KOPT-K1 (cell line): ENCODE results near the gene GK.
A peak's percentile ranks its signal among the peaks of the same experiment; 100 is the strongest.
"Not testable (repeated sequence)": the region's sequence is repeated elsewhere in the genome, so short reads cannot be mapped to it uniquely, and the experiment has no call there.

ENCODE experiments used
- H3K27ac ChIP-seq: fragments of 200-600 bp; sonication (generic); 2 replicates; pipeline ENCODE4 v1.5.1; 2016; ENCODE audit warnings: antibody characterized with exemption, mild to moderate bottlenecking, low read depth, low read length; ENCODE audit not compliant: poor library complexity, severe bottlenecking
- H3K36me3 ChIP-seq: fragments of 200-600 bp; sonication (generic); 2 replicates; pipeline ENCODE4 v1.5.1; 2017; ENCODE audit warnings: antibody characterized with exemption, mild to moderate bottlenecking, low read length, moderate library complexity; ENCODE audit not compliant: insufficient read depth
- H3K9me3 ChIP-seq: fragments of 200-600 bp; sonication (generic); 2 replicates; pipeline ENCODE4 v1.5.1; 2017; ENCODE audit warnings: antibody characterized with exemption, low read length, mild to moderate bottlenecking; ENCODE audit not compliant: insufficient read depth, poor library complexity, severe bottlenecking

The GK gene

DNA sequence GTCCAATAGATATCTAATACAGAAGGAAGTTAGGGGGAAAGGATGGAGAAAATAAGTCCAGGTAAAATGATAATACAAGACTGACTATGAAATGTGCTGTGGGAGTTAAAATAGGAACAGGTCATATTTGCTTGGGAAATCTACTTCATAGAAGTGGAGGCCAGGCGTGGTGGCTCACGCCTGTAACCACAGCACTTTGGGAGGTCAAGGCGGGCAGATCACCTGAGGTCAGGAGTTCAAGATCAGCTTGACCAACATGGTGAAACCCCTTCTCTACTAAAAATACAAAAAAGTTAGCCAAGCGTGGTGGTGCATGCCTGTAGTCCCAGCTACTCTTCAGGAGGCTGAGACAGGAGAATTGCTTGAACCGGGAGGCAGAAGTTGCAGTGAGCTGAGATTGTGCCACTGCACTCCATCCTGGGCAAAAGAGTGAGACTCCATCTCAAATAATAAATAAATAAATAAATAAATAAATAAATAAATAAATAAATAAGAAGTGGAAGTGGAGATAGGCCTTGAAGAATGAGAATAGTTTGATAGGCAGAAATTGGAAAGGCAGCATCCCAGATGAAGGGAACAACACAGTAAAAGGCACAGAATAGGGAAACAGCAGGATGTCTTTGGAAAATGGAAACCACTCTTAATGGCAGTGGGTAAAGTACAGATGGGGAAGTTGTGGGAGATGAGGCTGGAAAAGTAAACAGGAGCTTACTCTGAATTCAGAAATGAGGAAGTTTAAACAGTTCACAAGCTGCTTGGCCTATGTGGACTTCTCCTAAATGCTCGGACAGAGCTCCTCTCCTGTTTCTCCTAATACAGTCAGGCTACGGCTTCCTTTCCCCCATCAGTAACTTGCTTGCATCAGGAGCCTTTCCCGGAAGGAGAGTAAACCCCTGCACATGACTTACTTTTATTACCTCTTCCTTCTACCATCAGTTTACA is 15.1 kb upstream of the GK start:
- Histone ChIP-seq H3K27ac (no peak overlapping the region), H3K36me3 (no peaks in the 10 kb centered on the region), H3K9me3 (no peaks in the 10 kb centered on the region)

DNA sequence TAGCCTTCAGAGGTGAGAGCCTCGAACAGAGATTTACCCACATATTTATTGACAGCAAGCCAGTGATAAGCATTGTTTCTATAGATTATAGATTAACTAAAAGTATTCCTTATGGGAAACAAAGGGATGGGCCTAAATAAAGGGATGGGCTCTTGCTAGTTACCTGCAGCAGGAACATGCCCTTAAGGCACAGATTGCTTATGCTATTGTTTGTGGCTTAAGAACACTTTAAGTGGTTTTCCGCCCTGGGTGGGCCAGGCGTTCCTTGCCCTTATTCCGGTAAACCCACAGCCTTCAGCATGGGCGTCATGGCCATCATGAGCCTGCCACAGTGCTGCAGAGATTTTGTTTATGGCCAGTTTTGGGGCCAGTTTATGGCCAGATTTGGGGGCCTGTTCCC is 13.5 kb upstream of the GK start:
- H3K36me3 ChIP-seq, H3K27ac ChIP-seq, H3K9me3 ChIP-seq: not testable (repeated sequence)

DNA sequence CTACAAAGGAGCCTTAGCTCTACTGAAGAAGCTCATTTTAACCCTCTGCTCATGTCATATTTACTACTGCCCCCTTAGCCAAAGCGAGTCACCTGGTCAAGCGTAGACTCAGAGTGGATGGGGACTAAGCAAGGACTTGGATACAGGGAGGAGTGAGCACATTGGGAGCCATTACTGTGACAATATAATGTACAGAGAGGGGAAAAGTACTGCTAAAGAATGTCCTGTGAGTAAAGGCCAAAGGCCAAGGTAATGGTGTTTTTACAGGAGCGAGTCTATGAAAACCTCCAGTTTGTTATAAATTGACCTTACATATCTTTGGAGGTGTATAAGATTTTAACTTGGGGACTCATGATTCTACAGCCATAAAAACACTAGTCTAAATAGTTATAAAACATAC is 10.6 kb upstream of the GK start:
- Histone ChIP-seq H3K27ac (no peak overlapping the region), H3K9me3 (no peaks in the 10 kb centered on the region), H3K36me3 (no peaks in the 10 kb centered on the region)

DNA sequence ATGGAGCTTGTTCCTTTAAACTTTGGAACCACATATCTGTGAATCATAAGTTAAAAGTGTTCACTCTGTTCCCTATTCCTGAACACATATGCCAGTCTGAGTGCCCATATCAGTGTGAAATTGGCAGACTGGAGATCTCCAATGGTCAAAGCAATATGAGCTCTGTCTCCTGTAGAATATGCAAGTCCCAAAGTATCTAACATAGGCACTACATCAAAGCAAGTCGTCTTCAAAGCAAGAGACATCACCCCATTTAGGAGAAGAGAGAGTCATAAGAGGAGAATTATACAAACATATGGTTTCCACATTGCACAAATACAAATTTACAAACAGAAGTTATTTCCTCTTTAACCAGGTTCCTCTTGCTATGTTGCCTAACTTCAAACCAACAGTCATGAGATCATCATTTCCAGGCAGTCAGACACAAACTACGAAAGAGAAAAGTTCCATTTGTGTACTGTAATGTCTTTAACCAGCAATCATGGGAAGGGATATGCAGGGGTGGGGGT is 9.9 kb upstream of the GK start:
- no peaks in the 10 kb centered on the region for H3K36me3 ChIP-seq
- H3K9me3 ChIP-seq, result no peaks in the 10 kb centered on the region
- no peak overlapping the region for H3K27ac ChIP-seq

DNA sequence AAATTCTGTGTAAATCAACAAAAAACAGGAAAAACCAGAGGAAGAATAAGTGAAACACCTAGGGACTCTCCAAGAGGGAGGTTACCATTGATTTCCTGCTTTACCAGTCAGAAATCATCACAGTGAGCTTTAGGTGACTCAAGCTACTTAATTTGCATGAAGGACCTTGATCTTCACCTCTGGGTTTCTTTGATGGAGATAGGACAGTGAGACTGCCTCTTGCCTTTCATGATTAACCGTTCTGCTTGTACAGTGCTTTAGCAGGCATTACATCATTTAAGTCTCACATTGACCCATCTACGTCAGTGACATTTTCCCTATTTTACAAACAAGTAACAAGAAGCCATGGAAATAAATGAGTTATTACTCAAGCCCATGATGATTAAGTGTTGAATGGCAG is 3.4 kb upstream of the GK start:
- Histone ChIP-seq H3K36me3 (no peaks in the 10 kb centered on the region), H3K27ac (no peak overlapping the region), H3K9me3 (no peaks in the 10 kb centered on the region)

DNA sequence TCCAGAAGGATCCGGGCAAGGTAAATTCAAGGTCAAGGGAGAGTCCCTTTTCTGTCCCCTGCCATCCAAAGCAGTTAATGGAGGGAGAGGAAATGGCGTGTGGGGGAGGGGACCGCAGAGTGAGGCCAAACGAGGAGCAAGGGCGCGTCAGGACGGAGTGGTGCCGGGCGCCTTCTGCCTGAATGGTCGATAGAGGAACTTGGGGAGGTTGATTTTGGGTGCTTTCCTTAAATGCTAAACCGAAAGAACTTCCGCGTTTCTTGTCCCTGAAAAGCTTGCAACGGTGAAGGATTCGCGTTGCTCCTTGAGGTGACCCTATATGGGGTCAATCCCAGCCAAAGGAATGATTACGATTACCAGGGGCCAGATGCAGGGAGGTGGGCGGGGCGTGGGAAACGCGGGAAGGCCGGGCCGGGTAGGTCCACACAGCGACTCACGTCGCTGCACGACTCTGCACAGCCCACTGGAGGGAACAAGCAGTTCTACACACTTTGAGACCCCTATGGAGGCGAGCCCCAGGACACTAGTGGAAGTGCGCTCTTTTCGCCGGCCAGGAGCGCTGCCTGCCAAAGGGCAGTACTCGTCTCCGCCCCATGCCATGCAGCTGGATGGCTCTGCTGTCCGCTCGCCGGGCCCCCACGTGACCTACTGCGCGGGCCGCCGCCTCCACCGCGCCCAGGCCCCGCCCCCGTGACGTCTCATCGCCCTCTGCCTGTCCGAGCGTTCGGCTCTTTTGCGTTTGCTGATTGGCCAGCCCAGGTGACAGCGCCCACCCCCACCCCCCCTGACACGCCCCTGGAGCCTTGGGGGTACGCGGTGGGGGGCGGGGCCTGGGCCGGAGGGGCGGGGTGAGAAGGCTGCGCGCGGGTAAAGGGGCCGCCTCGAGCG is 452 bp upstream of the GK start:
- H3K9me3 ChIP-seq, result no peaks in the 10 kb centered on the region
- H3K36me3 ChIP-seq, result no peaks in the 10 kb centered on the region
- H3K27ac ChIP-seq, result peak overlapping the region; percentile 88

DNA sequence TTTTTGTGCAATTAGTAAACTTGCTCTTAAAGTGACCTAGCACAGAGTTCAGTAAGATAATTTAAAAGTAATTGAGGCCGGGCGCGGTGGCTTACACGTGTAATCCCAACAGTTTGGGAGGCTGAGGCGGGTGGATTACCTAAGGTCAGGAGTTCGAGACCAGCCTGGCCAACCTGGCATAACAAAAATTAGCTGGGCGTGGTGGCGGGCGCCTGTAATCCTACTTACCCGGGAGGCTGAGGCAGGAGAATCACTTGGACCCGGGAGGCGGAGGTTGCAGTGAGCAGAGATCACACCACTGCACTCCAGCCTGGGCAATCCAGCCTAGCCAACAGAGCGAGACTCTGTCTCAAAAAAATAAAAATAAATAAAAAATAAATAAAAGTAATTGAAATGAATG is 1.2 kb downstream of the GK start:
- not testable (repeated sequence) for H3K9me3 ChIP-seq, H3K36me3 ChIP-seq, H3K27ac ChIP-seq

DNA sequence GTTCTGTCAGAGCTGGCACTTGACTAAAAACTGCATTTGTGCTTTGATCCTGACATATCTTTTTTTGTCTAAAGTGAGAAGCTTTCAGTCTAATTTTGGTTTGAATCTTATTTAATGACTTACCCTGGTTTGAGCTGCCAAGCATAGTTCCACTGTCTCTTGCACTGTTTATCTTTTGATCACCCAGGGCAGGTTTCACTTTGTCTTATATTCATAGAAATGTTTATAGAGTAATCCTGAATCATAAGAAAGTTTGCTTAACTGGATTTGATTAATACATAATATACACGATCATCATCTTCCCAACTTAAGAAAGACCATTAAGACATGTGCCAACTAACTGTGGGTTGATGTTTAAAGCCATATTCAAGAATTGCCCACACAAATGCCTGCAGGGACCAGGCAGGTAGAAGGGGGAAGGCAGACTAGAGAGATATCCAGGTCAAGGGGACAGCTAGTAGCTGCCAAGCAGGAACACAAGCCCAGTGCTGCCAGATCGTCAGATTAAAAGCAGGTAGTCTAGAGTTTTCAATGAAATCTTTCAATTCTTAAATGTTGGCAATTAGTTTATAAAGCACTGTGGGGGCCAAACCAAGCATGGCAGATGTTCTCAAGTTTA is 1.9 kb downstream of the GK start:
- H3K27ac ChIP-seq, result no peak overlapping the region
- H3K9me3 ChIP-seq, result no peaks in the 10 kb centered on the region
- H3K36me3 ChIP-seq, result no peaks in the 10 kb centered on the region

DNA sequence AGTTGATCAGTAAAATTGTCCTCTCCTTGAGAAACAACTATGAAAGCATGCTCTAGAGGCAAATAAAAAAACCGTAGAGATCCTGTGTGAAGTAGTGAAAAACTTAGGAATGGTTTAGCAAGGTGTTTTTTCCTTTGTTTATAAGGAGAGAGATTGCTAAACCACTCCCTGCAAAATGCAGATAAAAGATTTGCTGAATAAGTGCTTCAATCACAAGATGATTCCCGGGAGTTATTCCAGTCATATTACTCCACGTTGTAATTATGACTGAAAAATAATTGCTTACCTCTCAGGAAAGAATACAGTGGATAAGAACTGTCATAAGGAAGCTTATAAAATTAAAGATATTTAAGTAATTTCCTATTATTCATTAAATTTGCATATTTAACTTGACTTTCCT is 2.8 kb downstream of the GK start:
- H3K36me3 ChIP-seq, result no peaks in the 10 kb centered on the region
- no peaks in the 10 kb centered on the region for H3K9me3 ChIP-seq
- no peak overlapping the region for H3K27ac ChIP-seq

DNA sequence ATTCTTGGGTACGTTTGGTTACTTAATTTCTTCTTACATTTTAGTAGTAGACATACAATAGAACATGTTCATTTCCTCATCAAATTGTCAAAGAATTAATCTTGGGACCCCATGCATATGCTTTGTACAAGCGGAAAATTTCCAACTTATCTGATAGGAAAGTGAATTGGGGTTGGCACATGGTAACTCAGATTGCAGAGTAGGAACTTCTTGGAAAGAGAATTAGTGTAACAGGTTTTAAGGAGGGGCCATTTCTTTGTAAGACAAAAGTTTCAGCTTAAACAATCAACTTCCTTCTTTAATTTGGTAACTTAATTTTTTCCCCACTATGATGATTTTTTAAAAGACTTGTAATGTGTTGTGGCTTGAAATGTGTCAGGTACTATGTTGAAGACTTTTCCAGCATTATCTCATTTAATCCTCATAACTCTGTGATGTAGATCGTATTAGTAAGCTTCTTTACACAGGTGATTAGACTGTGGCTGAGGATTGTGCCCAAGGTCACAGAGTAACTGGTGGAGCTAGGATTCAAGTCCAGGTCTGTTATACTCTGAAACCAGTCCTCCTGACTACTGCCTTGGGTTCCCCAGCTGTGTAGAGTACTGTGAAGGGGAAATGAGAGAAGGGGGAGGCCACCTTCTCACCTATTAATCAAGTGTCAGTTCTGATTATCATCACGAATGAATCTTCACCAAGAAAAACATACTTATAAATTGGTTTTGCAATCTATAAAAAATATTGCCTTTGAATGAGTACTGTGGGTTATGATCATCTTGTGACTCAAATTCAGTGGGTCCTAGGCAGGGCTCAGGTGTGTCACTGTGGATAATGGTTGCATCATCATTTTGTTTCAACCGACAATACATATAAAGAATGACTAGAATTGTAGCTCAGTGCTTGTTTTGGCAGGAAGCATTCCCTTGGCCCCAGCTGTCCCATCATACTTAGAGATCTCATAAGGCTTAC is 4.3 kb downstream of the GK start:
- H3K9me3 ChIP-seq, result no peaks in the 10 kb centered on the region
- no peak overlapping the region for H3K27ac ChIP-seq
- no peaks in the 10 kb centered on the region for H3K36me3 ChIP-seq

DNA sequence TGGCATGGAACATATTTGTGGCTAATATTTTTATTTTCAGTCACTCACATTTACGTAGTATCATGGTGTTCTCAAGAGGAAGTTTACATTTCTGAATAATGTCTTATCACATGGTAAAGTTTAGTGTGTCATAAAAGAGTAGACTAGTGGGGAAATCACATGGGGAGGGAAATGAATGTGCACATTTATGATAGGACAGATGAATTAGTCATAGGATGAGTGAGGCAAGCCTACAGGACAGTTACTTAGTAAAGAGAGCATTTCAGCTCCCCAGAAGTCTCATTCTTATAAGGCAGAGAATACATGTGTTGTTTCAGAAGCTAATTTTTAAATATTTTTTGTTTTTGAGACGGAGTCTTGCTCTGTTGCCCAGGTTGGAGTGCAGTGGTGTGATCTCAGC is 6.2 kb downstream of the GK start:
- Histone ChIP-seq H3K36me3 (no peaks in the 10 kb centered on the region), H3K27ac (no peak overlapping the region), H3K9me3 (no peaks in the 10 kb centered on the region)

DNA sequence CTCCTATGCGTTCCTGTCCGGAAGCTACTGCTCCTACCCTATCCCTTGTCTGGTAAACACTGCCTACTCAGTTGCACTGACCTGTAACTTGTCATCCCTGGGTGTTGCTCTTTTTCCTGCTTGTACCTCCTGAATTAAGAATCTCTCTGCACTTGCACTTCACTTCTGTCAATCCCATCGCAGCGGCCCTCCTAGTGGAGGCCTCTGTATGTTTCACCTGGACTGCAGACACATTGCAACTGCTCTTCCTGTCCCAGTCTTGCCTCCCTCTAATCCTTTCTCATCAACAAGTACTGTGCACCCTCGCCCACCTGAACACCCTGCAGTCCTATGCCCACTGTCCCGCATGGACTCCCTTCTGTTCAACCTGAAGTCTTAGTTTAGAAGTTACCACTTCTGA is 8.0 kb downstream of the GK start:
- Histone ChIP-seq H3K27ac (no peak overlapping the region), H3K9me3 (no peaks in the 10 kb centered on the region), H3K36me3 (no peaks in the 10 kb centered on the region; the same call in 1 of the 2 replicates)

DNA sequence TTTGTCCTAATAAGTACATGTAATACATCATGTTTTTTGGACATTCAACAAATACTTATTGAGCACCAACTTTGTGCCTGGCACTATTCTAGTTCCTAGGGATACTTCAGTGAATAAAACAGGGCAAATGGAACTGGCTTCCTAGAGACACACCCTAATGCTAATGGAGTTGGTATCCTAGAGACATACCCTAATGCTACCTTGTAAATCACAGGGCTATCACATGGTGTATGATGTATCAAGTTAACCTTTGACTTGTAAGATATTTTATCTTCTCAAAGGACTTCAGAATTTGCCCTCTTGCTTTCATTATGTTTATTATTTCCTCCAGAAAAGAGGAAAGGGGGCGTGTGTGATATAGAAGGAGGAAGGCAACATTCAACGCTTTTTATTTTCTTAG is 10.1 kb downstream of the GK start:
- Histone ChIP-seq H3K9me3 (no peaks in the 10 kb centered on the region), H3K27ac (no peak overlapping the region), H3K36me3 (no peaks in the 10 kb centered on the region; the same call in 1 of the 2 replicates)

DNA sequence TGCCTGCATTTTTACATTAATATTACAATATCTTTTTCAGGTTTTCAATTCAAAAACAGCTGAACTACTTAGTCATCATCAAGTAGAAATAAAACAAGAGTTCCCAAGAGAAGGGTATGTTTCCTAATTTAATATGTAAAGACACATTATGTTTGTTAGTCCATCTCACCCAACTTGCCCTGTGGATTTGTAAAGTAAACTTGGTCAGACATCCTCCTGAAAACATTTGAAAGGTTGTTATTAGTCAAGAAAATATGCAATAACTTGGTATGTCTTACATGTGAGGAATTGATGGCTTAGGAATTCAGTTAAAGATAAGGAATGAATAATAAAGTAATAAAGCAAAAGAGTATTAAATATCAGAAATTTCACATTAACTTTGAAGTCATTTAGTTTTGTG is 12.2 kb downstream of the GK start:
- Histone ChIP-seq H3K9me3 (no peaks in the 10 kb centered on the region), H3K27ac (no peak overlapping the region), H3K36me3 (peaks cover 12% of the 10 kb centered on the region)
